ENCODE results near the gene VAPB. TPM values are rescaled to one million over a fixed set of nuclear protein-coding genes. Genes with fewer than 3 reads are reported as not detected.

VAPB gene
- total RNA-seq, 4 donors from 2014 or later, result 16.3 to 25.3 (median 21.0) TPM

DNA sequence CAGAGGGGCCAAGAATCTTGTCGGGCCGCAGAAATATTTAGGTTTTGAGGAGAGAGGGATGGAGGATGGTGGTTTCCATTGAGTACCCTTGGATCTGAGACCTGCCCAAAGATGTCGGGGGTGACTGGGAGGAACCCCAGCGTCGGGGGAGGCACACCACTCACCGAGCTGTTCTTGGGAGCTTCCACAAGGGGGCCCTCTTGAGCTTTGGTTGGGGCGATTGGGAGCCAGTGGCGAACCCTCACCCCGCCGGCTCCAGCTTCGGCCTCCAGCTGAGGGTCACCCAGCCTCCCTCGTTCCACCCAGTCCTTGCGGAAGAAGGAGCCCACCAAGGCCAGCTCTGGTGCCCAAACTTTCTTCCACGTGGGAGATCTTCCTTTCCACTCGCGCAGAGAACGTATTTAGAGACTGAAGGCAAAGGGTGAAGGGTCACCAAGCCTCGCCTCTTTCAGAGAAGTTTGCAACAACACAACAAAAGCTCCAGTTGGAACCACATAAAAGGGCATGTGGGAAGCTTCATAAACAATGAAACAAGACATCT lies 92.5 kb downstream of the VAPB start:
- TF ChIP-seq, protein P1, sequence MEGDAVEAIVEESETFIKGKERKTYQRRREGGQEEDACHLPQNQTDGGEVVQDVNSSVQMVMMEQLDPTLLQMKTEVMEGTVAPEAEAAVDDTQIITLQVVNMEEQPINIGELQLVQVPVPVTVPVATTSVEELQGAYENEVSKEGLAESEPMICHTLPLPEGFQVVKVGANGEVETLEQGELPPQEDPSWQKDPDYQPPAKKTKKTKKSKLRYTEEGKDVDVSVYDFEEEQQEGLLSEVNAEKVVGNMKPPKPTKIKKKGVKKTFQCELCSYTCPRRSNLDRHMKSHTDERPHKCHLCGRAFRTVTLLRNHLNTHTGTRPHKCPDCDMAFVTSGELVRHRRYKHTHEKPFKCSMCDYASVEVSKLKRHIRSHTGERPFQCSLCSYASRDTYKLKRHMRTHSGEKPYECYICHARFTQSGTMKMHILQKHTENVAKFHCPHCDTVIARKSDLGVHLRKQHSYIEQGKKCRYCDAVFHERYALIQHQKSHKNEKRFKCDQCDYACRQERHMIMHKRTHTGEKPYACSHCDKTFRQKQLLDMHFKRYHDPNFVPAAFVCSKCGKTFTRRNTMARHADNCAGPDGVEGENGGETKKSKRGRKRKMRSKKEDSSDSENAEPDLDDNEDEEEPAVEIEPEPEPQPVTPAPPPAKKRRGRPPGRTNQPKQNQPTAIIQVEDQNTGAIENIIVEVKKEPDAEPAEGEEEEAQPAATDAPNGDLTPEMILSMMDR (IDR thresholded peaks at IDR 0.05; ENCODE audit: low read depth), result no peak

DNA sequence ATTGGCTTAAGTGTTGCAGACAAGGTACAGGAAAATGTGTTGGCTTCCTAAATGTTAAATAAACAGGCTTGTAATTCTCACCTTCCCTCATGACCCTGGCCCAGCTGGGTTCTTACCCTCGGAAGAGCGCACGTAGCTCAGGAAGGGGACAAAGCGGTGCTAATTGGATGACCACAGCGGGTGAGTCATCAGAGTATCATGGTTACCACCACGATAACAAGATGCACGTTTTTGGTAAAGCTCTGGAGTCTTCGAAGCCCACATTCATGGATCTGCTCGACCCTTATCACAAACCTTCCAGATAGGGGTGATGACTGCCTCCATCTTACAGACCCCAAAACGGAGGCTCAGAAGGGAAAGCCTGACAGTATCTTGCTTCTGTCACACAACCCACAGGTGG lies 93.4 kb downstream of the VAPB start:
- TF ChIP-seq, protein P1 (IDR thresholded peaks at IDR 0.05; ENCODE audit: low read depth), result no peak

DNA sequence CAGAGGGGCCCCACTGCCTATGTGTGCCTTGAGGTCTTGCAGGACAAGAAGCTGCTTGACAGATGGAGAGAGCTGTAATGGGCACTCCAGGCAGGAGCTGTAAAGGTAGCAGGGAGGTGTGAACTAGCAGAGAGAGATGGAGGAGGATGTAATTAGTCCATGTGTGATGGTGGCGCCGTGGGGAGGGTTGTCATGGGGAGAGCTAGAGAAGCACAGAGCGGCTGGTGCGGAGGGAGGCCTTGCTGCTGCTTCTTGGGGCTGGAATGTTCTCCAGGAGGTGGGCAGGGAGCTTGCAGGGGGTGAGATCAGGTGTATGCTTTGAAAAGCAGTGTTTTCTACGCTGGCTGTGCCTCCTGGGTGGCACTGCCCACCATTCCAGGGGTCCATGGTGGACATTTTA lies 94.0 kb downstream of the VAPB start:
- TF ChIP-seq, protein P1 (IDR thresholded peaks at IDR 0.05; ENCODE audit: low read depth), result no peak

DNA sequence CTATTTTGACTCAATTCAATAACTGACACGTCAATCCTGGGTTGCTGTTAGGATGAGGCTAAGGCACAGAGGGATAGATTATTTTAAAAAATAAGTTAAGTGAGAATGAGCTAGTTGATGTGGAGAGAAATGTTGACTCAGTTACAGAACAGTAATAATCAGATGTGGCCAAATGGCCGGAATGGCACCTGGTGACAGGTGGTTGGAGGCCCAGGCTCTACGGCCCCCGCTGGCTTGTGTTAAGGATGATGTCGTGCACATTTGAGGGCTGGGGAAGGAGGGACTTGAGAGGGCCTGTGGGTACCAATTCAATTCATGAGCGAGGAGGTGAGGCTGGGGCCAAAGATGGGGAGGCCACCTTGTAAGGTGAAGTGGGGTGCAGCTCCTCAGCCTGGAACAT lies 94.4 kb downstream of the VAPB start:
- TF ChIP-seq, protein P1 (IDR thresholded peaks at IDR 0.05; ENCODE audit: low read depth), result no peak

DNA sequence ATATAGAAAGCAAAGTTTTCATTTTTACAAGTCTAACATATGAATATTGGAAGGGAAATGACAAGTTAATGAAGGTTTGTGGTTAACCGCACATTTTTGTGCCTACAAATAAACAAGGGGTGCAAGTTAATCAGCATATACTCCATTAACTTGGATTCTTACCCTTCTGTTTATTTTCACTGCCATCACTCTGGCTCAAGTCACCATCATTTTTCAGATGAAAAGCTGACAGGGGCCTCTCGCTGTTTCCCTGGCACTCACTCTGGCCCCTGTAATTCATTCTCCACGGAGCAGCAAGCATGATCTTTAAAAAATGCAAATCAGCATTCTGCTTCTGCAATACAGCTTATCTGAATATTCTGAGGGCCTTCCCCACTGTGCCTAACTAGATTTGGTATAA lies 96.4 kb downstream of the VAPB start:
- TF ChIP-seq, protein P1 (IDR thresholded peaks at IDR 0.05; ENCODE audit: low read depth), result no peak

GRCh38 chr20:58486207-58486606 lies 97.2 kb downstream of the VAPB start:
- TF ChIP-seq, protein P1 (IDR thresholded peaks at IDR 0.05; ENCODE audit: low read depth), result no peak

DNA sequence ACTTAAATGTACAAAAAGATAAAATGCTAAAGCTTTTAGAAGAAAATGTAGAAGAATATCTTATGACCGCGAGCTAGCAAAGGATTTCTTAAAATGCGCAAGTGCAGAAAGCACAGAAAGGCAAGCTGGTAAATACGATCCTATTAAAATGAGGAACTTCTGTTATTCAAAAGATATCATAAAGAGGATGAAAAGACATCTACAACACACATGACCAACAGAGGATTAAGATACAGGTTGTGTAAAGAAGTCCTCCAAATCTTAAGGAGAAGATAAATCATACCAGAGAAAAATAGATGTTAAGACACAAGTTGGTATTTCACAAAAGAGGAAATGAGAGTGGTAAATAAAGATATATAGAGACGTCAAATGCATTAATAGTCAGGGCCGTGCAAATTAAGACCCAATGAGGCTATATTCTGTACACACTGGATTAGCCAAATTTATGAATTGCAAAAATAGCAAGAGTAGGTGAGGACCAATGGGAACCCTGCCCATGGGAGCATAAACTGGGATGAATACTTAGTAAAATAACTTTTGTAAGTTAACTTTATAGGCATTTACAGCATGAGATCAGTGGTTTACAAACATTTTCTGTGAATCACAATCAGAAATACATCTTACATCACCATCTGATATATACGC lies 103.2 kb downstream of the VAPB start:
- TF ChIP-seq, protein P1 (IDR thresholded peaks at IDR 0.05; ENCODE audit: low read depth), result no peak

Data from subcutaneous adipose tissue (tissue), 4 donors.